Testis (tissue), 3 donors: ENCODE results near the gene STARD3. TPM values are rescaled to one million over a fixed set of nuclear protein-coding genes. Genes with fewer than 3 reads are reported as not detected.

ENCODE experiments used
- DNase-seq: peaks from one replicate; pipeline ENCODE4 v3.0.0-alpha.2; 2019
- H3K27ac ChIP-seq, 2 donors: fragments of 200-600 bp; sonication (generic); one replicate each; pipeline ENCODE4 v1.5.1; 2019
- H3K27me3 ChIP-seq: fragments of 200-600 bp; sonication (generic); one replicate; pipeline ENCODE4 v1.5.1; 2019
- H3K36me3 ChIP-seq: fragments of 200-600 bp; sonication (generic); one replicate; pipeline ENCODE4 v1.5.1; 2017; ENCODE audit warnings: low read depth; ENCODE audit errors: missing control alignments
- H3K4me1 ChIP-seq: fragments of 200-600 bp; sonication (generic); one replicate; pipeline ENCODE4 v1.5.1; 2019
- H3K4me3 ChIP-seq, 2 donors: fragments of 200-600 bp; sonication (generic); one replicate each; pipeline ENCODE4 v1.5.1; 2017 to 2019
- H3K9me3 ChIP-seq: fragments of 200-600 bp; sonication (generic); one replicate; pipeline ENCODE4 v1.5.1; 2017
- POLR2A ChIP-seq: fragments of 450-650 bp; IDR thresholded peaks from one replicate; pipeline ENCODE4 v1.6.1; 2017; ENCODE audit warnings: antibody characterized with exemption, mild to moderate bottlenecking, moderate library complexity
- whole genome bisulfite sequencing, 2 donors: methylation state at CpG; one replicate each; pipeline ENCODE4 v1.1.5; 2018; 5-methylcytosine and 5-hydroxymethylcytosine counted together
- intact Hi-C: fragments of 100-400 bp; cut with DNase I; formaldehyde crosslinking; loops from one replicate; pipeline ENCODE4 v1.15.1; 2023; ENCODE audit warnings: low total_unique reads
- polyA plus RNA-seq: library from polyadenylated mRNA; stranded (reverse); fragments of 350-450 nt; fragmentation: Illumina TruSeq; extraction: RNeasy Lipid Tissue Mini Kit (QIAGEN cat#74804); gene quantifications from one replicate; pipeline ENCODE4 v1.2.3, GENCODE V29; 2014; ENCODE audit warnings: low read depth, low replicate concordance; ENCODE audit not compliant: insufficient read depth
- total RNA-seq, 2 donors: library from RNA; depleted of rRNA; stranded (reverse); fragments of >200 nt; gene quantifications; one replicate each; pipeline ENCODE4 v1.2.3, GENCODE V29; 2016
- TF ChIP-seq, protein P1 (sequence below), 3 experiments: fragments of 450-650 bp in 2 of 3; fragments of 200-600 bp in 1 of 3; sonication (generic) in 1 of 3; IDR thresholded peaks; one replicate each; pipeline ENCODE4 v1.5.1; 2016 to 2019; ENCODE audit warnings: antibody characterized with exemption in 3 of 3, mild to moderate bottlenecking in 2 of 3, moderate library complexity in 1 of 3

STARD3 gene
- total and polyA plus RNA-seq, 3 donors from 2014 or later, result 102 to 352 (median 265) TPM

DNA sequence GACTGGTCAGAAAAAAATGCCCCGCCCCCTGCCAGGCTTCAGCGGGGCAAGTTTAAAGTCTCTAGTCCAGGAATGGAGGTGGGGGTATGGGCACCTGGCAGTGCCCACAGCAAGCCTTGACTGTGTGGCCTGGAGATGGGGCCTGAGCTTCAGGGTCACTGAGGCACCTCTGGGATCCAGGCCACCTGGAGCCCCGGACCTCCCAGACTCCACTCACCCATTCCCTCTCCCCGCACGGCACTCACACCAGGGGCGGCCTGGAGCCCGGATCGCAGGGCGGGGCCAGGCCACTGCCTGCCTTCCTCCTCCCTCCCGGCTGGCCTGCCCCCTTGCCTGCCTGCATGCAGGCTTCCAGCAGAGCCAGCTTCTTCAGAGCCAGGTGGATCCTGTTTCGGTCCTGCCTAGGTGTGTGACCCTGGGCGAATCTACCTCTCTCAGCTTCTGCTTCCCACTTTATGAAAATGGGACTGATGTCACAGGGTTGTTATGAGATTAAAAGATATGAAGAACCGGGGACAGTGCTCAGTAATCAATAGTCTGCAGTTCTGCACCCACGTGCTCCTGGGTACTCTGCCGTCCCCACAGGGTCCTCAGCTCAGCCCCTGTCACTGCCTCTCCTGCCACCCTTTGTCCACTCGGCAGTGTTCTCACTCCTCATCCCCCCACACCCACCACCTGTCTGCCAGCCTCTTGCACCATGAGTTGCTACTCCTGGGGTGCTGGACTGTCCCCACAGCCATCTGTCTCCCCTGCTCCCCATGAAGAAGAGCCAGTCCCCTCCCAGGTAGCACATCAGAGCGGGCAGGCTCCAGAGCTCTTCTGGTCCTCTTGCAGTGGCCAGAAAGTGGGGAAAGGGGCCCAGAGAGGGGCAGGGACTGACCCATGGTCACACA is 27.0 kb downstream of the STARD3 start:
- no peak for DNase-seq
- Histone ChIP-seq H3K27me3 (no peaks in the 10 kb centered on the region), H3K4me1 (peaks cover 23% of the 10 kb centered on the region), H3K9me3 (no peaks in the 10 kb centered on the region), H3K27ac (no peak overlapping the region), H3K4me3 (no peak overlapping the region), H3K36me3 (no peaks in the 10 kb centered on the region)
- TF ChIP-seq, protein P1, sequence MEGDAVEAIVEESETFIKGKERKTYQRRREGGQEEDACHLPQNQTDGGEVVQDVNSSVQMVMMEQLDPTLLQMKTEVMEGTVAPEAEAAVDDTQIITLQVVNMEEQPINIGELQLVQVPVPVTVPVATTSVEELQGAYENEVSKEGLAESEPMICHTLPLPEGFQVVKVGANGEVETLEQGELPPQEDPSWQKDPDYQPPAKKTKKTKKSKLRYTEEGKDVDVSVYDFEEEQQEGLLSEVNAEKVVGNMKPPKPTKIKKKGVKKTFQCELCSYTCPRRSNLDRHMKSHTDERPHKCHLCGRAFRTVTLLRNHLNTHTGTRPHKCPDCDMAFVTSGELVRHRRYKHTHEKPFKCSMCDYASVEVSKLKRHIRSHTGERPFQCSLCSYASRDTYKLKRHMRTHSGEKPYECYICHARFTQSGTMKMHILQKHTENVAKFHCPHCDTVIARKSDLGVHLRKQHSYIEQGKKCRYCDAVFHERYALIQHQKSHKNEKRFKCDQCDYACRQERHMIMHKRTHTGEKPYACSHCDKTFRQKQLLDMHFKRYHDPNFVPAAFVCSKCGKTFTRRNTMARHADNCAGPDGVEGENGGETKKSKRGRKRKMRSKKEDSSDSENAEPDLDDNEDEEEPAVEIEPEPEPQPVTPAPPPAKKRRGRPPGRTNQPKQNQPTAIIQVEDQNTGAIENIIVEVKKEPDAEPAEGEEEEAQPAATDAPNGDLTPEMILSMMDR (IDR thresholded peaks at IDR 0.05), result no peak
- no peak for TF ChIP-seq POLR2A
- intact Hi-C loops, result no loop called here
- WGBS, 2 donors, result 57 to 69% methylated on average over 17 of the region's 17 CpGs

DNA sequence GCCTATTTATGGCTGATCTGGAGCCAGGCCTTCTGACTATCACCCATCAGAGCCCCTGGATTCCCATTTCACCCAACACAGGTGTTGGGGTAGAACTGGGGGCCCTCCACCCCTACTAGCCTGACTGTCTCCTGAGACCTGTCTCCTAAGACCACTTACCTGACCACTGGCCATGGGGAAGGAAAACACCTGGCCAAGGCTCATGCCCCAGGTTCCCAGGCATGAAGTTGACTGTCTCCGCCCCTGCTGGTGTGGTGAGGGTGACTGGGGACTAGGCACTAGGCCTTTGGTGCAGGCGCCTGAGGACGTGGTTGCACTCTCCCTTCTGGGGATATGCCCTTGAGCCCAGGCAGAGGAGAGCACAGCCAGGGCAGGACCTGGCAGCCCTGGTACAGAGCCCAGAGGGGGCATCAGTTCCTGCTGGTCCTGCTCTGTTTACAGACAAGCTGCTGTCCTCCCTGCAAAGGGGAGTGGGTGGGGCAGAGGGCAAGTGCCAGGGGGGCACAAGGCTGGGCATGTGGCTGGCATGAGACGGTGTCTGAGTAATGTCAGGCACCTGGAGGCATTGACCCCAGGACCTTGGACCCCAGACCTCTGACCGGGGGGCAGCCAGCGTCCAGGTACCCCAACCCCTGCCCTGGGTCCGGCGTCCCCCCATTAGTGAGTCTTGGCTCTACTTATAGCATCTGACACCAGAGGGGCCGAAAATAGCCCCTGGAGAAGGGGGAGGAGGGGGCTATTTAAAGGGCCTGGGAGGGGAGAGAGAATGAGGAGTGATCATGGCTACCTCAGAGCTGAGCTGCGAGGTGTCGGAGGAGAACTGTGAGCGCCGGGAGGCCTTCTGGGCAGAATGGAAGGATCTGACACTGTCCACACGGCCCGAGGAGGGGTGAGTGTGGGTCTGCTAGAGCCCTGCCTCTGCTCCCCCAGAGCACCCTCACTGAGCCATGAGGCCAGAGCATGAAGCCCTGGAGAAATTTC is 27.9 kb downstream of the STARD3 start, which contains the start of gene TCAP:
TCAP (plus strand) TSS at position 769 of the 981 bp plus-strand sequence; CDS start at position 780, 11 bp downstream.
- H3K27ac ChIP-seq, result no peak within 1 kb of the TSS
- intact Hi-C loops, result no loop called here
- TF ChIP-seq POLR2A, result no peak
- TF ChIP-seq, protein P1 (IDR thresholded peaks at IDR 0.05), result no peak
- no peak for DNase-seq
- H3K36me3 ChIP-seq, result no peaks in the 10 kb centered on the region
- WGBS, 2 donors, result 54 to 63% methylated on average over 14 to 15 of the region's 15 CpGs
- peaks cover 23% of the 10 kb centered on the region for H3K4me1 ChIP-seq
- H3K27me3 ChIP-seq, result no peaks in the 10 kb centered on the region
- H3K9me3 ChIP-seq, result no peaks in the 10 kb centered on the region
- no peak within 1 kb of the TSS for H3K4me3 ChIP-seq

DNA sequence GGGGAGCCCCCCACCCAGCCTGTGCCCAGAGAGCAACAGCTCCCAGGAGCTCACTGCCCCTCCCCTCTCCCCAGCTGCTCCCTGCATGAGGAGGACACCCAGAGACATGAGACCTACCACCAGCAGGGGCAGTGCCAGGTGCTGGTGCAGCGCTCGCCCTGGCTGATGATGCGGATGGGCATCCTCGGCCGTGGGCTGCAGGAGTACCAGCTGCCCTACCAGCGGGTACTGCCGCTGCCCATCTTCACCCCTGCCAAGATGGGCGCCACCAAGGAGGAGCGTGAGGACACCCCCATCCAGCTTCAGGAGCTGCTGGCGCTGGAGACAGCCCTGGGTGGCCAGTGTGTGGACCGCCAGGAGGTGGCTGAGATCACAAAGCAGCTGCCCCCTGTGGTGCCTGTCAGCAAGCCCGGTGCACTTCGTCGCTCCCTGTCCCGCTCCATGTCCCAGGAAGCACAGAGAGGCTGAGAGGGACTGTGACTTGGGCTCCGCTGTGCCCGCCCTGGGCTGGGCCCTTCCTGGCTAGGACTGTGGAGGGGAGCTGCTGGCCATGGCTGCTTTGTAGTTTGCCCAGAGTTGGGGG is 28.8 kb downstream of the STARD3 start:
- Histone ChIP-seq H3K36me3 (no peaks in the 10 kb centered on the region), H3K27ac (no peak overlapping the region), H3K9me3 (no peaks in the 10 kb centered on the region), H3K4me3 (no peak overlapping the region), H3K4me1 (peaks cover 23% of the 10 kb centered on the region), H3K27me3 (no peaks in the 10 kb centered on the region)
- TF ChIP-seq POLR2A, result no peak
- TF ChIP-seq, protein P1 (IDR thresholded peaks at IDR 0.05), result peak in 1 of 3 experiments; percentile 6
- 79% methylated on average over 13 of the region's 17 CpGs; no CpG with 5 or more reads in 1 of the 2 donors for WGBS, 2 donors
- no peak for DNase-seq
- intact Hi-C loops, result no loop called here

DNA sequence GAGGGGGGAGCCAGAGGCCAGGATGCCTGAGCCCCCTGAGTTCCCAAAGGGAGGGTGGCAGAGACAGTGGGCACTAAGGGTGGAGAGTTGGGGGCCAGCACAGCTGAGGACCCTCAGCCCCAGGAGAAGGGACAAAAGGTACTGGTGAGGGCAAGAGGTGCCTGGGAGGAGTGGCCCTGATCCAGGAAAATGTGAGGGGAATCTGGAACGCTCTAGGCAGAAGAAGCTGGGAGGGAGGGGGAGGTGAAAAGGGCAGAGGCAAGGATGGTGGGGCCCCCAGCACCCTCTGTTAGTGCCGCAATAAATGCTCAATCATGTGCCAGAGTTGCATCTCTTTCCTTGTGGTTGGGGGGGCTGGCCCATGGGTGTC is 29.3 kb downstream of the STARD3 start:
- Histone ChIP-seq H3K4me3 (no peak overlapping the region), H3K27ac (no peak overlapping the region), H3K9me3 (no peaks in the 10 kb centered on the region), H3K36me3 (no peaks in the 10 kb centered on the region), H3K4me1 (peaks cover 23% of the 10 kb centered on the region), H3K27me3 (no peaks in the 10 kb centered on the region)
- DNase-seq, result no peak
- WGBS, 2 donors, result 48 to 51% methylated on average over 2 of the region's 2 CpGs
- intact Hi-C loops, result no loop called here
- TF ChIP-seq, protein P1 (IDR thresholded peaks at IDR 0.05), result no peak
- TF ChIP-seq POLR2A, result no peak
